Natural killer cell treated with Interleukin-12 subunit alpha and Interleukin-12 subunit beta and Interleukin-15 and Interleukin-18, amount 100 ng/mL, for 72 hours (primary cell): ENCODE measurements around the gene ISYNA1. TPM values are rescaled to one million over a fixed set of nuclear protein-coding genes. Genes with fewer than 3 reads are reported as not detected.

Source experiments
- ATAC-seq, 2 donors: fragments of 150-1000 bp; cut with Tn5 transposase in 1 of 2; sonication (Bioruptor Pico), chemical (Tn5 transposase) in 1 of 2; 2 replicates each; pipeline ENCODE4 v1.10.0; 2021
- DNase-seq: peaks from one replicate; pipeline ENCODE4 v3.0.0; 2022; ENCODE audit warnings: low spot score
- H3K27ac Mint-ChIP-seq, 2 donors: 1 replicate in 1 of 2; 2 replicates in 1 of 2; pipeline ENCODE4 v1.8.0; 2022; ENCODE audit warnings: mixed read lengths in 2 of 2, mild to moderate bottlenecking in 1 of 2, moderate library complexity in 1 of 2
- H3K27me3 Mint-ChIP-seq, 2 donors: 1 replicate in 1 of 2; 2 replicates in 1 of 2; pipeline ENCODE4 v1.8.0; 2022; ENCODE audit warnings: mixed read lengths in 2 of 2
- H3K36me3 Mint-ChIP-seq: one replicate; pipeline ENCODE4 v1.8.0; 2022; ENCODE audit warnings: mixed read lengths
- H3K4me1 Mint-ChIP-seq, 2 donors: 1 replicate in 1 of 2; 2 replicates in 1 of 2; pipeline ENCODE4 v1.8.0; 2022; ENCODE audit warnings: low read depth in 2 of 2, mixed read lengths in 2 of 2, mild to moderate bottlenecking in 1 of 2
- H3K4me3 Mint-ChIP-seq: one replicate; pipeline ENCODE4 v1.8.0; 2022; ENCODE audit warnings: mixed read lengths
- H3K9me3 Mint-ChIP-seq: 2 replicates; pipeline ENCODE4 v1.8.0; 2022; ENCODE audit warnings: mixed read lengths
- total RNA-seq, 2 donors: library from RNA; stranded (reverse); gene quantifications; one replicate each; pipeline ENCODE4 v1.2.3, GENCODE V29; 2022

ISYNA1 gene
- total RNA-seq, 2 donors from 2014 or later: 19.0 to 25.6 TPM

GRCh38 chr19:18420930-18421329, 17.0 kb downstream of the ISYNA1 start:
- DNase-seq (no peak), ATAC-seq (no peak)

GRCh38 chr19:18419699-18420460, 18.1 kb downstream of the ISYNA1 start:
- DNase-seq (peak; percentile 71), ATAC-seq (peak; percentile 1 to 15)
- Mint-ChIP-seq H3K9me3 (no peaks in the 10 kb centered on the region), H3K36me3 (no peaks in the 10 kb centered on the region), H3K27ac (peak overlapping the region; percentile 91 to 94), H3K4me3 (peak overlapping the region; percentile 94), H3K27me3 (no peaks in the 10 kb centered on the region), H3K4me1 (peaks cover 57 to 62% of the 10 kb centered on the region in 2 donors)

More at GRCh38 chr19:18420930-18421329, 17.0 kb downstream of the ISYNA1 start:
- no peaks in the 10 kb centered on the region for H3K36me3 Mint-ChIP-seq
- H3K27ac Mint-ChIP-seq: peak overlapping the region; percentile 91 to 94
- no peaks in the 10 kb centered on the region for H3K9me3 Mint-ChIP-seq
- H3K4me3 Mint-ChIP-seq: peak overlapping the region; percentile 94
- H3K4me1 Mint-ChIP-seq: peaks cover 54 to 62% of the 10 kb centered on the region in 2 donors
- no peaks in the 10 kb centered on the region for H3K27me3 Mint-ChIP-seq

GRCh38 chr19:18419195-18419698, 18.7 kb downstream of the ISYNA1 start, which contains the start of gene SSBP4:
SSBP4 (plus strand) TSS chr19:18419398; CDS start chr19:18419649, 251 bp downstream.
- peak; percentile 87 for DNase-seq
- Mint-ChIP-seq H3K4me3 (peak within 1 kb of the TSS; percentile 94), H3K36me3 (no peaks in the 10 kb centered on the region), H3K27me3 (no peaks in the 10 kb centered on the region), H3K27ac (peak within 1 kb of the TSS; percentile 91 to 94), H3K9me3 (no peaks in the 10 kb centered on the region), H3K4me1 (peaks cover 62 to 67% of the 10 kb centered on the region in 2 donors)
- ATAC-seq: peak; percentile 61 to 73

GRCh38 chr19:18418483-18419194, 19.3 kb downstream of the ISYNA1 start:
- peaks cover 66% of the 10 kb centered on the region in 2 donors for H3K4me1 Mint-ChIP-seq
- H3K4me3 Mint-ChIP-seq: peak overlapping the region; percentile 85
- H3K27me3 Mint-ChIP-seq: no peaks in the 10 kb centered on the region
- H3K9me3 Mint-ChIP-seq: no peaks in the 10 kb centered on the region
- no peaks in the 10 kb centered on the region for H3K36me3 Mint-ChIP-seq
- peak overlapping the region; percentile 68 to 86 for H3K27ac Mint-ChIP-seq
- ATAC-seq (peak; percentile 31 to 57), DNase-seq (peak; percentile 75)

- H3K4me3 Mint-ChIP-seq: peak overlapping the region; percentile 85
- no peaks in the 10 kb centered on the region for H3K9me3 Mint-ChIP-seq
- peaks cover 63% of the 10 kb centered on the region in 2 donors for H3K4me1 Mint-ChIP-seq
- no peak for DNase-seq
- peak overlapping the region; percentile 68 to 86 for H3K27ac Mint-ChIP-seq
- ATAC-seq: no peak
- H3K36me3 Mint-ChIP-seq: no peaks in the 10 kb centered on the region
- no peaks in the 10 kb centered on the region for H3K27me3 Mint-ChIP-seq
Measured at GRCh38 chr19:18418029-18418482, 19.9 kb downstream of the ISYNA1 start.

GRCh38 chr19:18417250-18418028, 20.5 kb downstream of the ISYNA1 start:
- H3K36me3 Mint-ChIP-seq: no peaks in the 10 kb centered on the region
- no peaks in the 10 kb centered on the region for H3K9me3 Mint-ChIP-seq
- peak overlapping the region; percentile 85 to 86 for H3K27ac Mint-ChIP-seq
- H3K27me3 Mint-ChIP-seq: no peaks in the 10 kb centered on the region
- DNase-seq (peak; percentile 82), ATAC-seq (peak; percentile 43 to 56)
- peaks cover 57 to 58% of the 10 kb centered on the region in 2 donors for H3K4me1 Mint-ChIP-seq
- H3K4me3 Mint-ChIP-seq: peak overlapping the region; percentile 85

- Mint-ChIP-seq H3K27ac (peak overlapping the region; percentile 85 to 86), H3K4me3 (peak overlapping the region; percentile 80), H3K36me3 (no peaks in the 10 kb centered on the region), H3K9me3 (no peaks in the 10 kb centered on the region), H3K4me1 (peaks cover 52 to 54% of the 10 kb centered on the region in 2 donors), H3K27me3 (no peaks in the 10 kb centered on the region)
- ATAC-seq (peak; percentile 45 to 60), DNase-seq (peak; percentile 88)
Measured at GRCh38 chr19:18416778-18417249, 21.1 kb downstream of the ISYNA1 start.

GRCh38 chr19:18415178-18415867, 22.6 kb downstream of the ISYNA1 start:
- DNase-seq (no peak), ATAC-seq (no peak)
- Mint-ChIP-seq H3K27ac (peak overlapping the region in 1 of 2 donors; percentile 61), H3K9me3 (no peaks in the 10 kb centered on the region), H3K4me3 (peak overlapping the region; percentile 80), H3K4me1 (peaks cover 44 to 52% of the 10 kb centered on the region in 2 donors), H3K27me3 (no peaks in the 10 kb centered on the region), H3K36me3 (no peaks in the 10 kb centered on the region)

- Mint-ChIP-seq H3K4me3 (peak overlapping the region; percentile 38), H3K4me1 (peaks cover 42 to 50% of the 10 kb centered on the region in 2 donors), H3K9me3 (no peaks in the 10 kb centered on the region)
Measured at GRCh38 chr19:18414504-18415177, 23.3 kb downstream of the ISYNA1 start.

GRCh38 chr19:18412610-18413239, 25.2 kb downstream of the ISYNA1 start:
- ATAC-seq (no peak), DNase-seq (no peak)
- no peaks in the 10 kb centered on the region for H3K27me3 Mint-ChIP-seq
- no peaks in the 10 kb centered on the region for H3K36me3 Mint-ChIP-seq
- peaks cover 30 to 37% of the 10 kb centered on the region in 2 donors for H3K4me1 Mint-ChIP-seq
- peak overlapping the region in 1 of 2 donors; percentile 23 for H3K27ac Mint-ChIP-seq
- no peak overlapping the region for H3K4me3 Mint-ChIP-seq
- H3K9me3 Mint-ChIP-seq: no peaks in the 10 kb centered on the region

More at GRCh38 chr19:18414504-18415177, 23.3 kb downstream of the ISYNA1 start:
- H3K27me3 Mint-ChIP-seq: no peaks in the 10 kb centered on the region
- DNase-seq (no peak), ATAC-seq (no peak)
- H3K36me3 Mint-ChIP-seq: no peaks in the 10 kb centered on the region
- peak overlapping the region; percentile 43 to 50 for H3K27ac Mint-ChIP-seq

GRCh38 chr19:18408053-18408476, 29.9 kb downstream of the ISYNA1 start:
- no peak for ATAC-seq
- Mint-ChIP-seq H3K4me1 (peaks cover 6 to 9% of the 10 kb centered on the region in 2 donors), H3K36me3 (no peaks in the 10 kb centered on the region), H3K9me3 (no peaks in the 10 kb centered on the region), H3K27ac (no peak overlapping the region), H3K4me3 (no peak overlapping the region), H3K27me3 (no peaks in the 10 kb centered on the region)
- no peak for DNase-seq

- no peak for DNase-seq
- Mint-ChIP-seq H3K27me3 (no peaks in the 10 kb centered on the region), H3K36me3 (no peaks in the 10 kb centered on the region), H3K27ac (no peak overlapping the region), H3K9me3 (no peaks in the 10 kb centered on the region), H3K4me3 (no peak overlapping the region), H3K4me1 (peaks cover 6 to 9% of the 10 kb centered on the region in 2 donors)
- ATAC-seq: no peak
Measured at GRCh38 chr19:18406749-18407148, 31.2 kb downstream of the ISYNA1 start.
